SK-N-SH (cell line): ENCODE measurements around the gene ADORA3. TPM values are rescaled to one million over a fixed set of nuclear protein-coding genes. Genes with fewer than 3 reads are reported as not detected.

Source experiments
- CTCF ChIA-PET: fragments of 300-600, 350-600 bp; formaldehyde crosslinking; extraction: SDS; loops from one replicate; lab custom pipeline; 2021; lab: Yijun Ruan, JAX
- POLR2A ChIA-PET: fragments of 350-600 bp; sonication (Branson Sonifier 250); formaldehyde crosslinking; extraction: SDS; loops from one replicate; lab custom pipeline; 2020; ENCODE audit warnings: antibody characterized with exemption, inconsistent platforms; lab: Yijun Ruan, JAX
- DNase-seq: peaks from one replicate; pipeline ENCODE4 v3.0.0; 2012
- H2AFZ ChIP-seq: fragments of 200-600 bp; sonication (generic); 2 replicates; pipeline ENCODE4 v1.8.1; 2016; ENCODE audit warnings: antibody characterized with exemption, mild to moderate bottlenecking, low read depth
- H3F3A ChIP-seq: fragments of 200-600 bp; sonication (generic); replicated peaks from 2 replicates; pipeline ENCODE3; 2016; ENCODE audit warnings: antibody characterized with exemption, mild to moderate bottlenecking; ENCODE audit not compliant: insufficient read depth
- H3K27ac ChIP-seq, 2 experiments: fragments of 200-500 bp in 1 of 2; fragments of 200-600 bp in 1 of 2; sonication (Bioruptor generic) in 1 of 2; sonication (generic), shearing (Covaris generic) in 1 of 2; 2 replicates each; pipeline versions ENCODE4 v1.5.1 to v1.6.1; 2014 to 2016; ENCODE audit warnings: low read depth in 2 of 2, inconsistent platforms in 1 of 2, low read length in 1 of 2, mild to moderate bottlenecking in 1 of 2, mixed read lengths in 1 of 2
- H3K27me3 ChIP-seq: fragments of 200-600 bp; sonication (generic), shearing (Covaris generic); 2 replicates; pipeline ENCODE4 v1.6.1; 2016; ENCODE audit warnings: mixed run types; ENCODE audit not compliant: insufficient read depth
- H3K36me3 ChIP-seq, 2 experiments: fragments of 200-500 bp in 1 of 2; fragments of 200-600 bp in 1 of 2; sonication (Bioruptor generic) in 1 of 2; sonication (generic) in 1 of 2; replicated peaks in 1 of 2; 2 replicates each; pipeline versions ENCODE3 to v1.5.1; 2014 to 2016; ENCODE audit warnings: low read length in 1 of 2, mild to moderate bottlenecking in 1 of 2; ENCODE audit not compliant: insufficient read depth in 2 of 2, control insufficient read depth in 1 of 2
- H3K4me1 ChIP-seq, 2 experiments: fragments of 200-500 bp in 1 of 2; fragments of 200-600 bp in 1 of 2; sonication (Bioruptor generic) in 1 of 2; sonication (generic), shearing (Covaris generic) in 1 of 2; 2 replicates each; pipeline versions ENCODE4 v1.5.1 to v1.6.1; 2014 to 2016; ENCODE audit warnings: low read depth in 1 of 2, low read length in 1 of 2, mixed run types in 1 of 2; ENCODE audit not compliant: insufficient read depth in 2 of 2, control insufficient read depth in 1 of 2
- H3K4me2 ChIP-seq: fragments of 200-600 bp; sonication (generic), shearing (Covaris generic); 2 replicates; pipeline ENCODE4 v1.6.1; 2017; ENCODE audit warnings: mixed run types
- H3K4me3 ChIP-seq, 2 experiments: fragments of 200-500 bp in 1 of 2; fragments of 200-600 bp in 1 of 2; sonication (Bioruptor generic) in 1 of 2; sonication (generic), shearing (Covaris generic) in 1 of 2; 2 replicates each; pipeline versions ENCODE4 v1.5.1 to v1.8.1; 2014 to 2016; ENCODE audit warnings: low read depth in 2 of 2, inconsistent platforms in 1 of 2, low read length in 1 of 2, mild to moderate bottlenecking in 1 of 2, mixed read lengths in 1 of 2, moderate library complexity in 1 of 2
- H3K79me2 ChIP-seq: fragments of 200-600 bp; sonication (generic); 2 replicates; pipeline ENCODE4 v1.8.1; 2017; ENCODE audit warnings: mild to moderate bottlenecking; ENCODE audit not compliant: insufficient read depth
- H3K9ac ChIP-seq: fragments of 200-600 bp; sonication (generic); 2 replicates; pipeline ENCODE4 v1.6.1; 2017; ENCODE audit warnings: mixed run types
- H3K9me2 ChIP-seq: fragments of 200-600 bp; sonication (generic); 2 replicates; pipeline ENCODE4 v1.6.1; 2017; ENCODE audit warnings: mixed run types
- H3K9me3 ChIP-seq: fragments of 200-600 bp; sonication (generic); 2 replicates; pipeline ENCODE4 v1.6.1; 2017; ENCODE audit warnings: mixed run types, mild to moderate bottlenecking, moderate library complexity
- H4K20me1 ChIP-seq: fragments of 200-600 bp; sonication (generic); 2 replicates; pipeline ENCODE4 v1.6.1; 2017; ENCODE audit warnings: mild to moderate bottlenecking, mixed run types; ENCODE audit not compliant: insufficient read depth
- CTCF ChIP-seq: fragments of 200-600 bp; sonication (generic); IDR thresholded peaks from 2 replicates; pipeline ENCODE4 v1.6.1; 2017; ENCODE audit warnings: antibody characterized with exemption, mild to moderate bottlenecking, moderate library complexity
- ELF1 ChIP-seq: IDR thresholded peaks from 2 replicates; pipeline ENCODE4 v1.4.0; 2012
- EP300 ChIP-seq, 2 experiments: IDR thresholded peaks; 2 replicates each; pipeline versions ENCODE4 v1.4.0 to v1.6.1; 2012; ENCODE audit warnings: borderline replicate concordance in 1 of 2, low read depth in 1 of 2, low read length in 1 of 2
- FOSL2 ChIP-seq: IDR thresholded peaks from 2 replicates; pipeline ENCODE4 v1.4.0; 2012; ENCODE audit warnings: low read depth, mild to moderate bottlenecking, moderate library complexity, borderline replicate concordance
- FOXM1 ChIP-seq: IDR thresholded peaks from 2 replicates; pipeline ENCODE4 v1.4.0; 2012; ENCODE audit warnings: low read depth, mild to moderate bottlenecking
- GABPA ChIP-seq: IDR thresholded peaks from 2 replicates; pipeline ENCODE4 v1.4.0; 2012; ENCODE audit warnings: low read depth, mild to moderate bottlenecking
- GATA2 ChIP-seq: sonication (generic); formaldehyde crosslinking; IDR thresholded peaks from 2 replicates; pipeline ENCODE4 v1.5.0; 2020; ENCODE audit warnings: mild to moderate bottlenecking, missing genetic modification reagents
- IRF3 ChIP-seq: fragments of 150-350 bp; IDR thresholded peaks from 2 replicates; pipeline ENCODE4 v1.6.1; 2016; ENCODE audit warnings: mild to moderate bottlenecking, low read depth, low read length
- MAX ChIP-seq: IDR thresholded peaks from 2 replicates; pipeline ENCODE4 v1.4.0; 2012; ENCODE audit warnings: low read depth
- MEF2A ChIP-seq: IDR thresholded peaks from 2 replicates; pipeline ENCODE4 v1.4.0; 2012; ENCODE audit warnings: low read depth, borderline replicate concordance
- MXI1 ChIP-seq: IDR thresholded peaks from 2 replicates; pipeline ENCODE4 v1.6.1; 2012; ENCODE audit warnings: mild to moderate bottlenecking, low read depth, low read length, improper control_type of control experiment
- POLR2AphosphoS5 ChIP-seq: IDR thresholded peaks from 2 replicates; pipeline ENCODE4 v1.6.1; 2012; ENCODE audit warnings: low read depth, low read length
- RCOR1 ChIP-seq: fragments of 150-350 bp; IDR thresholded peaks from 2 replicates; pipeline ENCODE4 v1.6.1; 2017; ENCODE audit warnings: antibody characterized with exemption, low read length
- RXRA ChIP-seq: IDR thresholded peaks from 2 replicates; pipeline ENCODE4 v1.4.0; 2012; ENCODE audit warnings: low read depth, mild to moderate bottlenecking, borderline replicate concordance
- TAF1 ChIP-seq: IDR thresholded peaks from 2 replicates; pipeline ENCODE4 v1.6.1; 2012; ENCODE audit warnings: low read depth, mild to moderate bottlenecking, low read length, moderate library complexity, borderline replicate concordance
- USF2 ChIP-seq: fragments of 150-350 bp; IDR thresholded peaks from 2 replicates; pipeline ENCODE4 v1.6.1; 2017; ENCODE audit warnings: antibody characterized with exemption, low read length, low read depth, borderline replicate concordance
- YY1 ChIP-seq: IDR thresholded peaks from 2 replicates; pipeline ENCODE4 v1.4.0; 2012; ENCODE audit warnings: low read depth, mild to moderate bottlenecking
- WGBS: methylation state at CpG from one replicate; pipeline ENCODE4 v1.1.6; 2017; ENCODE audit warnings: low lambda C conversion rate; 5-methylcytosine and 5-hydroxymethylcytosine counted together
- polyA plus RNA-seq, 3 experiments: library from polyadenylated mRNA; depleted of rRNA; stranded (reverse); fragments of >200 nt; gene quantifications; 2 replicates each; pipeline ENCODE4 v1.2.3, GENCODE V29; 2012
- TF ChIP-seq, protein P1 (sequence below): IDR thresholded peaks from 2 replicates; pipeline ENCODE4 v1.4.0; 2012; ENCODE audit warnings: low read depth, borderline replicate concordance
- TF ChIP-seq, protein P2 (sequence below): IDR thresholded peaks from 2 replicates; pipeline ENCODE4; 2012

ADORA3 gene
- polyA plus RNA-seq, 1 of the 3 experiments (the other 2 are of a cell fraction): not detected

DNA sequence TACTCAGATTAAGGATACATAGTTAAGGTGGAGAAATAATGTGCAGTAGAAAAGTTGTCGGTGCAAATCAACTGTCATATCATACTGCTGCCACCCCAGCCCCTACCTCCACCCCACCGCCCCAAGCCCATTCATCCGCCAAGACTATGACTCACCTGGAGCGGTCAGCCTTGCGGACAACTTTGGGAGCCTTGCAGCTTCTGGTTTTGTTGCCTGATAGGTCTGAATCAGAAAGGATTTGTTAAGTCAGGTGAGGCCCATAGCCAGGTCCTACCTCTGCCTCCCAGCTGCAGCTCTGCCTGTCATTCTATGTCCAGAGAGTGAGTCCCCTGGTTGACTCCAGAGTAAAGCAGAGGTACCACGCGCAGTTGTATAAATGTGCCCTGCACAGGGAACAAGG, 17.0 kb downstream of the ADORA3 start:
- WGBS: 84% methylated on average over 5 of the region's 7 CpGs

GRCh38 chr1:111484391-111485026, 18.9 kb downstream of the ADORA3 start:
- TF ChIP-seq, protein P1, sequence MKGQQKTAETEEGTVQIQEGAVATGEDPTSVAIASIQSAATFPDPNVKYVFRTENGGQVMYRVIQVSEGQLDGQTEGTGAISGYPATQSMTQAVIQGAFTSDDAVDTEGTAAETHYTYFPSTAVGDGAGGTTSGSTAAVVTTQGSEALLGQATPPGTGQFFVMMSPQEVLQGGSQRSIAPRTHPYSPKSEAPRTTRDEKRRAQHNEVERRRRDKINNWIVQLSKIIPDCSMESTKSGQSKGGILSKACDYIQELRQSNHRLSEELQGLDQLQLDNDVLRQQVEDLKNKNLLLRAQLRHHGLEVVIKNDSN: no peak
- no peak for TF ChIP-seq EP300 (IDR thresholded peaks at IDR 0.05; ENCODE audit: borderline replicate concordance in 1 of 2, low read depth in 1 of 2, low read length in 1 of 2)
- no peak for TF ChIP-seq MEF2A
- no peak for TF ChIP-seq MAX
- TF ChIP-seq ELF1: no peak
- no peak for TF ChIP-seq TAF1
- no peak for TF ChIP-seq MXI1
- TF ChIP-seq RCOR1: no peak
- TF ChIP-seq RXRA: no peak
- no peak for TF ChIP-seq GABPA
- TF ChIP-seq, protein P2, sequence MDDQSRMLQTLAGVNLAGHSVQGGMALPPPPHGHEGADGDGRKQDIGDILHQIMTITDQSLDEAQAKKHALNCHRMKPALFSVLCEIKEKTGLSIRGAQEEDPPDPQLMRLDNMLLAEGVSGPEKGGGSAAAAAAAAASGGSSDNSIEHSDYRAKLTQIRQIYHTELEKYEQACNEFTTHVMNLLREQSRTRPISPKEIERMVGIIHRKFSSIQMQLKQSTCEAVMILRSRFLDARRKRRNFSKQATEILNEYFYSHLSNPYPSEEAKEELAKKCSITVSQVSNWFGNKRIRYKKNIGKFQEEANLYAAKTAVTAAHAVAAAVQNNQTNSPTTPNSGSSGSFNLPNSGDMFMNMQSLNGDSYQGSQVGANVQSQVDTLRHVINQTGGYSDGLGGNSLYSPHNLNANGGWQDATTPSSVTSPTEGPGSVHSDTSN: no peak
- TF ChIP-seq CTCF: no peak
- no peak for TF ChIP-seq IRF3
- no peak for TF ChIP-seq FOXM1
- no peak for TF ChIP-seq USF2
- TF ChIP-seq YY1: no peak
- TF ChIP-seq FOSL2: no peak
- TF ChIP-seq GATA2 (CRISPR knock-in tag): no peak
- no peaks in the 10 kb centered on the region for H3K9me3 ChIP-seq
- no peaks in the 10 kb centered on the region for H3F3A ChIP-seq
- no peak overlapping the region for H3K9ac ChIP-seq
- no peak overlapping the region for H2AFZ ChIP-seq
- H3K4me1 ChIP-seq: peaks cover 0 to 3% of the 10 kb centered on the region in 2 experiments; a peak in 1 of 4 replicates
- H3K27me3 ChIP-seq: no peaks in the 10 kb centered on the region
- peaks cover 0 to under 1% of the 10 kb centered on the region in 2 experiments for H3K36me3 ChIP-seq
- ChIA-PET CTCF (interaction anchor here (0.9 to 2.3 kb wide), 2 partner anchors 24 to 32 kb away, joined by 3 to 9 read pairs; no protein-coding TSS in a partner anchor), POLR2A (no interaction called here)
- DNase-seq: no peak
- H4K20me1 ChIP-seq: no peaks in the 10 kb centered on the region
- no peaks in the 10 kb centered on the region for H3K79me2 ChIP-seq
- H3K27ac ChIP-seq: no peak overlapping the region
- H3K9me2 ChIP-seq: no peaks in the 10 kb centered on the region
- no peak overlapping the region for H3K4me3 ChIP-seq
- H3K4me2 ChIP-seq: no peak overlapping the region

More for the DNA sequence above, 17.0 kb downstream of the ADORA3 start:
- Histone ChIP-seq H3K79me2 (no peaks in the 10 kb centered on the region), H3K9ac (no peak overlapping the region), H2AFZ (no peak overlapping the region), H3K9me2 (no peaks in the 10 kb centered on the region), H3K9me3 (no peaks in the 10 kb centered on the region), H3K4me2 (no peak overlapping the region), H3K4me1 (peaks cover 0 to 3% of the 10 kb centered on the region in 2 experiments; a peak in 1 of 4 replicates), H3K27me3 (no peaks in the 10 kb centered on the region), H4K20me1 (no peaks in the 10 kb centered on the region), H3K36me3 (no peaks in the 10 kb centered on the region), H3F3A (no peaks in the 10 kb centered on the region), H3K27ac (no peak overlapping the region), H3K4me3 (no peak overlapping the region)
- no peak for TF ChIP-seq POLR2AphosphoS5
- ChIA-PET CTCF (interaction anchor here (2.3 kb wide), 1 partner anchor 22 kb away, joined by 9 read pairs; no protein-coding TSS in a partner anchor), POLR2A (no interaction called here)
- no peak for DNase-seq
